Duodenal mucosa (tissue), 2 donors: Measurements from ENCODE around the gene CXCR6.

Experiments used
- H3K27ac ChIP-seq: one replicate; pipeline ENCODE4 v1.7.0; 2013; ENCODE audit warnings: low read depth, low read length
- H3K27me3 ChIP-seq, 2 donors: one replicate each; pipeline ENCODE4 v1.7.0; 2013; ENCODE audit warnings: low read length in 2 of 2, control low read depth in 1 of 2; ENCODE audit not compliant: insufficient read depth in 2 of 2, control insufficient read depth in 1 of 2
- H3K36me3 ChIP-seq, 2 donors: one replicate each; pipeline ENCODE4 v1.7.0; 2013; ENCODE audit warnings: low read length in 2 of 2, control low read depth in 1 of 2; ENCODE audit not compliant: insufficient read depth in 2 of 2, control insufficient read depth in 1 of 2
- H3K4me1 ChIP-seq, 2 donors: one replicate each; pipeline ENCODE4 v1.7.0; 2013; ENCODE audit warnings: low read length in 2 of 2, control low read depth in 1 of 2; ENCODE audit not compliant: insufficient read depth in 2 of 2, control insufficient read depth in 1 of 2
- H3K4me3 ChIP-seq, 2 donors: one replicate each; pipeline ENCODE4 v1.7.0; 2013; ENCODE audit warnings: low read length in 2 of 2, low read depth in 1 of 2
- H3K9ac ChIP-seq, 2 donors: one replicate each; pipeline ENCODE4 v1.7.0; 2013; ENCODE audit warnings: low read length in 2 of 2, low read depth in 1 of 2
- H3K9me3 ChIP-seq, 2 donors: one replicate each; pipeline ENCODE4 v1.7.0; 2013; ENCODE audit warnings: low read length in 2 of 2, control low read depth in 1 of 2; ENCODE audit not compliant: control insufficient read depth in 1 of 2

Gene CXCR6

DNA sequence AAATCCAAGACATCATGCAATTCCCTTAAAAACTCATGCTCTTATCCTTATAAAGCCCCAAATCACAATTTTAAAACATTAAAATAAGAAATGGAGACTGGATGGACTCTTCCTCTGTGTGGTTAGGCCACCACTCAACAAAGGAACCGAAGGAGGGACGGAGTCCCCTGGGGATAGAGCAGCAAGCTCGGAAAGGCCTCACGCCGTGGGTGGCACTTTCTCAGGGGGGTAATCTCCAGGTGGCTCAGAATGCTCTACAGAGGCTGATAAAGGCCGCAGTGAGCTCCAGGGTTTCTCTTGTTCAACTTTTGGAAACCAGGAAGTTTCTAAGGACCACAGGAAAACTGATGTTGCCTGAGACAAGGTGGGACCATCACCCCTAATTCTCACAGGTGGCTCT is 33.7 kb upstream of the CXCR6 start:
- no peak overlapping the region for H3K27ac ChIP-seq
- no peaks in the 10 kb centered on the region for H3K9me3 ChIP-seq

DNA sequence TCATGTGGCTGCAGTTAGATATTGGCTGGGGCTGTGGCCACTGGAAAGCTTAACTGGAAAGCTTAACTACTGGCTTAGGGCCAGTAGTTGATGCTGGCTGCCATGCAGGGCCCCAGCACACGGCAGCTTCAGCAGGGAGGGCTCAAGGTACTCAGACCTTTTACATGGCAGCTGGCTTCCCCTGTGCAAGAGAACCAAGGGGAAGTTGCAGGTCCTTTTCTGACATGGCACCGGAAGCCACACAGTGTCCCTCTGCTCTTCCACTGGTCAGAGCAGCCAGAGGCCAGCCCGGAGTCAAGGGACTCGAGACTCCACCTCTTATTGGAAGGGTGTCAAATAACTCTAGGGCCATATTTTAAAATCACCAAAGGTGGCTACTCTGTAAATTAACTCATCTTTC is 32.4 kb upstream of the CXCR6 start:
- Histone ChIP-seq H3K27me3 (no peaks in the 10 kb centered on the region), H3K9me3 (no peaks in the 10 kb centered on the region), H3K36me3 (no peaks in the 10 kb centered on the region), H3K9ac (no peak overlapping the region), H3K27ac (no peak overlapping the region), H3K4me1 (peaks cover 14 to 20% of the 10 kb centered on the region in 2 donors), H3K4me3 (no peak overlapping the region)

More for the DNA sequence above, 33.7 kb upstream of the CXCR6 start:
- no peaks in the 10 kb centered on the region for H3K27me3 ChIP-seq
- no peak overlapping the region for H3K4me3 ChIP-seq
- peaks cover 14 to 20% of the 10 kb centered on the region in 2 donors for H3K4me1 ChIP-seq
- no peaks in the 10 kb centered on the region for H3K36me3 ChIP-seq
- H3K9ac ChIP-seq = no peak overlapping the region

DNA sequence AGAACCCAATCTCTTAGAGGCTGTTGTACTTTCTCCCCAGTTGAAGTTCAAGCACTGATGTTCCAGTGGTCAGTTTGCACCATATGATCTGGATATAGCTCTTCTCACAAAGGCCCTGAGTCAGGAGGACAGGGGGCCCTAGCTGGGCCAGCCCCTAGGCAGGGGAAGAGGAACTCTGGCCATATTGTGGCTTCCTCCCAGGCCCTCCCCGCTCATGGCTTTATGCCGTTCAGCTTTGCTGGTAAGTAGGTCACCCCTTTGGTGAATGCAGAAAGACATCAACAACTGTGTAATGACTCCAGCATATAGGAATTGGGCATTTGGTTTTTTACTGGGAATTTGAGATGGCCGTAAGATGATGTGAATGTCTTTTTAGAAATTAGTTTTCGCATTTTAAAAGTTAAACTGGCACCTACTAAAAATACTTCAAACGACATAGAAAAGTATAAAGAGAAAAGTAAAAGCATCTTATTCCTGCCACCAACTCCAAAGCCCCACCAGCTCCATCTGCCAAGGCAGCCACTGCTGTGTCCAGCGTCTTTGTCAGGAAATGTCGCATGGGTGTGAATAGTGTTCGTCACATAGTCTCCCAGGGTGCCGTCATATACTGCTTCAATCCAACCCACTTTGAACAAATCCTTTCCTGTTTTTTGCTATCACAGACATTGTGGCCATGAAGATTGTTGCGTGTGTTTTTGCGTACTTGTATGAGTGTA is 31.6 kb upstream of the CXCR6 start:
- Histone ChIP-seq H3K9me3 (no peaks in the 10 kb centered on the region), H3K27ac (no peak overlapping the region), H3K4me1 (peaks cover 19 to 27% of the 10 kb centered on the region in 2 donors), H3K4me3 (no peak overlapping the region), H3K36me3 (no peaks in the 10 kb centered on the region), H3K9ac (no peak overlapping the region), H3K27me3 (no peaks in the 10 kb centered on the region)

DNA sequence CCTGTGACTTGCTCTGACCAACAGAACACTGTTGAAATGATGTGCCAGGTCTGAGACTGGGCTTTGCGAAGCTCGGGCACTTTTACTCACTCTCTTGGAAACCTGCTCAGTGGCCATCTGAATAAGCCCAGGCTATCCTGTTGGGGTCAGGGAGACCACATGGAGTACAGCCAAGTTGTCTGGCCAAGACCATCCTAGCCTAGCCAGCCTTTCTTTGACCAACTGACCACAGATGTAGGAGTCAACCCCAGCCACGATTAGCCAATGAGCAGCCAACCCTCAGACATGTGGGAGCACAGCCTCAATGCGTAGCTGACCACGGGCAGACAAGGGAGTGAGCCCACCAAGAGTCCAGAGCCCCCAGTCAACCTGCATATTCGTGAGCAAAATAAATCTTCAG is 30.8 kb upstream of the CXCR6 start:
- Histone ChIP-seq H3K4me3 (no peak overlapping the region), H3K9ac (no peak overlapping the region), H3K36me3 (no peaks in the 10 kb centered on the region), H3K4me1 (peaks cover 12 to 24% of the 10 kb centered on the region in 2 donors), H3K27me3 (no peaks in the 10 kb centered on the region), H3K9me3 (no peaks in the 10 kb centered on the region), H3K27ac (no peak overlapping the region)

DNA sequence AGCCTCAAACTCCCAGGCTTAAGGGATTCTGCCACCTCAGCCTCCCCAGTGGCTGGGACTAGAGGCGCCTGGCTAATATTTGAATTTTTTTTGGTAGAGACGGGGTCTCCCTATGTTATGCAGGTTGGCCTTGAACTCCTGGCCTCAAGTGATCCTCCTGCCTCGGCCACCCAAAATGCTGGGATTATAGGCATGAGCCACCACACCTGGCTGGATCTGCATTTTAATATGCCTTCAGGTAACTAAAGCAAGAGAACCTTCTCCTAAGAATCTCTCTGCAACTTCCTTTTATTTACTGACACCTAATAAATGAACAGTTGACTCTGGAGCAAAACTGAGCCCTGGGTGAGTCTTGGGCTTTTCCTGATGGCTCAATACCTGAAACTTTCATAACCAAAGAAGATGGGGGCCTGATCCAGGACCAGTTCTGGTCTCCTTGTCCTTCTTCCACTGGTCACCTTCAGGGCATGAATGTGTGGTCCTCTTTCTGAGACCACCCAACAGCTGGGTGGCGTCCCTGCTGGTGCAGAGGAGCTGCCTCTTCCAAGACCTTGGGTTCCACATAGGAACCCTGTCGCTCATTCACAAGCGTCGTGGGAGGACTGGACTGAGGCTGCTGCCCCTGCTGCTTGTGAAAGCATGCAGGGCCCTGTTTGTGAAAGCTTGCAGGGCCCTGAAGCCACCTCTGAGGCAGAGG is 28.8 kb upstream of the CXCR6 start:
- Histone ChIP-seq H3K27ac (no peak overlapping the region), H3K9ac (peak overlapping the region in 1 of 2 donors; percentile 10), H3K4me1 (peaks cover 5 to 14% of the 10 kb centered on the region in 2 donors), H3K27me3 (no peaks in the 10 kb centered on the region), H3K36me3 (peaks cover 0 to 13% of the 10 kb centered on the region in 2 donors), H3K4me3 (peak overlapping the region in 1 of 2 donors; percentile 48), H3K9me3 (no peaks in the 10 kb centered on the region)

DNA sequence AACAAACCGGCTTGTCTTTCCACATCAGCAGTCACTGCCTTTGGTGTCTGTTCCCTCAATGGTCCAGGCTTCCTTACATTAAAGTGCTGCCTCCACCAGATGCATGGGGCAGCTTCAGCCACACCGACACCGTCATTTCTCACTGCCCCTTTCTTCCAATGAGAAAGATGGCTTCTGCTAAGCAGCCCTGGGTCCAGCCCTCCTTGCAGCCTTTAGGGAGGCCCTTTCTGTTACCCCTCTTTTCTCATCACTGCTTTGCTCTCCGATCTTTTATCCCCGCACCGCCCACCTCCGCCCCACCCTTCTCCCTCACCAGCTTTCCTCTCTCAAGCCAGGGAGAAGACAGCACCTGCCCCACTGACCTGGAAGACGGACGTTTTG is 28.2 kb upstream of the CXCR6 start:
- H3K27ac ChIP-seq = no peak overlapping the region
- H3K36me3 ChIP-seq = peaks cover 4 to 18% of the 10 kb centered on the region in 2 donors
- peak overlapping the region in 1 of 2 donors; percentile 10 for H3K9ac ChIP-seq
- no peaks in the 10 kb centered on the region for H3K27me3 ChIP-seq
- peak overlapping the region; percentile 40 to 48 for H3K4me3 ChIP-seq
- no peaks in the 10 kb centered on the region for H3K9me3 ChIP-seq
- peaks cover 5 to 14% of the 10 kb centered on the region in 2 donors for H3K4me1 ChIP-seq

DNA sequence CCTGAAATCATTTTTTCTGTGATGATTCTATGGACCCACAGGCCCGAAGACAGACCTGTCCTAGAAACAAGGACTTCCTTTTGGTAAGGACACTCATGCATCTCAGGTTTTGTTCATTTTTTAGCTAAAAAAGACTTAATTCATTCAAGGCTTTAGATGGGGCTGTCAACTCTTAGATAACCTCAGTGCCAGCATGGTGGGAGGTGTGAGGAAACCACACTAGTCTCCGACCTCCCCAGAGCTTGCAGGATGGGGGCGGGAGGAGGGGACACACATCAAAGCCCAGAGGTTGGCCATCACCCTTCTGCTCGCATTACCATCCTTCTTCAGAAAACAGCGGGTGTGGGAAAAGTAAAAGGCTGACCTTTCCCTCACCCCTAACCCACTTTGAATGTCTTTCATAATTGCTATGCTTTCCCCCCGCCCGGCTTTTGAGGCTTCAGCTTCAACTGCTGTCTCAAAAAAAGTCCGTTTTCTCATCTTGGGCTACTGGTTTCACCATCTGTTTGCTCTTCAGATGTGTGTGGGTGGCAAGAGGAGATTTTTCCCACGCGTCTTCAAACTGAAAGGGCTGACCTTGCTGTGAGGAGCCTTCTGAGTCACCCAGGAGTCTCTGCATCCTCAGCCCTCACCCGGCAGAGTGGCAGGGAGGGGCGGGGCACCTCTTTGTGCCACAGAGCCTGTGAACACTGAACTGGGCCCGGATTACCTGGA is 27.6 kb upstream of the CXCR6 start:
- Histone ChIP-seq H3K27me3 (no peaks in the 10 kb centered on the region), H3K9me3 (no peaks in the 10 kb centered on the region), H3K4me3 (peak overlapping the region; percentile 40 to 48), H3K9ac (no peak overlapping the region), H3K27ac (no peak overlapping the region), H3K4me1 (peaks cover 5 to 14% of the 10 kb centered on the region in 2 donors), H3K36me3 (peaks cover 10 to 24% of the 10 kb centered on the region in 2 donors)

DNA sequence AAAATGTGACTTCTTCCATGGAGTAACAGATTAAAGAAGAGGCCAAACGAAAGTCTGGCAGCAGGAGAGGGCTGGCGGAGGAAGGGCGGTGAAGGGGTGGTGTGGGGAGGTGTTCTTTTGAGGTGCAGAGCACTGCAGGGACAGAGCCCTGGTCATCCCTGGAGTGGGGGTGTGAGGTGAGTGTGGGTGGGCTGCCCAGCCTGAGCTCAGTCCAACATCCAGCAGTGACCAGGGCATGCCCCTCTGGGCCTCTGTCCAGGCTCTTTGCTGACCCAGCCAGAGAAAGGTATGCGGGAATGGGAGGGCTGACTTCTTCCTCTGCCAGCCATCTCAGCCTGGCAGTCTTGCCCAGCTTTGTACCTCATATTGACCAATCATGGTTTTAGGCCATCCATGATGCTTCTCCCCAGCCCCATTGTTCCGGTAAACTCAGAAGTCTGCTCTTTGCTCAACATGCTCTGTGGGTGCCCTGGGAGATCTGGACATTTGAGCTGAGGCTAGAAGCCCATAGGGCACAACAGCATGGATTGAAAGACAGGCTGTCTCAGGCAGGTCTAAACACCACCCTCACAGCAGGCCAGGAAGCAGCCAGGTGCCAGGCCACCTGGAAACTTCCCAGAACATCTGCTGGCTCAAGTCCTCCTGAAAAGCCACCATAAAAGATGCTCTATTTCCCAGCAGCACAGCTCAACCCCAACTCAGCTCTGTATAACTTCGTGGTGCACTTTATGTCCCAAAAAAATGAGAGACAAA is 25.9 kb upstream of the CXCR6 start:
- Histone ChIP-seq H3K4me3 (no peak overlapping the region), H3K4me1 (peaks cover 5 to 11% of the 10 kb centered on the region in 2 donors), H3K27ac (no peak overlapping the region), H3K9me3 (no peaks in the 10 kb centered on the region), H3K36me3 (peaks cover 19 to 40% of the 10 kb centered on the region in 2 donors), H3K27me3 (no peaks in the 10 kb centered on the region), H3K9ac (no peak overlapping the region)

DNA sequence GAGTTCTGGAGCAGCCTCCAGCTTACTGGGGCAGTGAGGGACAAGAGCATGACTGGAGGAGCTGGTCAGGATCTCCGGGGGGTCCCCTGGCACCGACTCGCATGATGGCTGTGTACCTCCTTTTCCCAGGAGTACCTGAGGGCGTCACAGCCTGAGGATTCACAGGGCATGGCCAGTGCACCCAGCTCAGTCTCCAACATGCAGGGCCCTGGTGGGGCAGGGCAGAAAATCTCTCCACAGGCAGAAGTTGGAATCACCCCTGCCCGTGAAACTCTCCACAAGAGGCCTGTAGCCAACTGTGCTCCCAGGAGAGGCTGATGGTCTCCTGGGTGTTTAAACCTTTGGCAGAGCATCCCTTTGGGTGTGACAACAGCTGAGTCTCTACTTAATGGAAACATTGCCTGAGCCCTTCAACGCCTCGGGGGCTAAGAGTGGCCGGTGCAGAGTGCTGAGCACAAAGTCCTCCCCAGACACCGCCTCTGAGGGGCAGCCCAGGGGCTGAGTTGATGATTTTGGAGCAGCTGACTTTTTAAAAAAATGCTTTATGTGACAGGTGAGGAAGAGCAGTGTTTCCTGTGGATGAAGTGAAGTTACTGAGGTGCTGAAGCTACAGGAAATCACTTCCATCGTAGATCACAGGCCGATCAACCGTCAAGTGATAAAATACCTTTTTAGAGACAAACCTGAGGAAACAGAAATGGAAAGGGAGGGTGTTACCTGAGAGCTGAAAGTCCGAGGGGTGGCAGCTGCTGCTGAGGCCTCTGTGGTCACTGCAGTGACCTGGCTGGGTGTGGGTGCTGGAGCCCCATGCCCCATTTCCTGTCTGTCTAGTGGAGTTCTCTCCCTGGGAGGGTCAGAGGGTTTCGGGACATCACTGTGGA is 21.9 kb upstream of the CXCR6 start:
- Histone ChIP-seq H3K9me3 (no peaks in the 10 kb centered on the region), H3K27ac (no peak overlapping the region), H3K4me3 (no peak overlapping the region), H3K27me3 (no peaks in the 10 kb centered on the region), H3K4me1 (peaks cover under 1 to 6% of the 10 kb centered on the region in 2 donors), H3K36me3 (peaks cover 31 to 56% of the 10 kb centered on the region in 2 donors), H3K9ac (no peak overlapping the region)
